A549 (cell line): ENCODE results near the gene POLD1.

Experiments
- BHLHE40 ChIP-seq: IDR thresholded peaks from 2 replicates; pipeline ENCODE4 v1.6.1; 2012; ENCODE audit warnings: low read depth, low read length, inconsistent platforms
- CTCF ChIP-seq: fragments of >200 bp; sonication (Bioruptor Twin); formaldehyde crosslinking; IDR thresholded peaks from 3 replicates; pipeline ENCODE4 v1.5.1; 2016
- ELK1 ChIP-seq: fragments of 150-350 bp; IDR thresholded peaks from 2 replicates; pipeline ENCODE4 v1.6.1; 2014; ENCODE audit warnings: low read depth, mild to moderate bottlenecking, low read length
- ESRRA ChIP-seq: fragments of 150-350 bp; IDR thresholded peaks from 2 replicates; pipeline ENCODE4 v1.6.1; 2014; ENCODE audit warnings: mild to moderate bottlenecking, low read length, borderline replicate concordance
- JUN ChIP-seq, 2 experiments: fragments of >200 bp; sonication (Bioruptor Twin); formaldehyde crosslinking; IDR thresholded peaks; 2 replicates in 1 of 2; 3 replicates in 1 of 2; pipeline ENCODE4 v1.6.1; 2016 to 2017
- KDM1A ChIP-seq: fragments of 200-600 bp; sonication (generic); IDR thresholded peaks from 2 replicates; pipeline ENCODE4 v1.6.1; 2016; ENCODE audit warnings: low read depth, mild to moderate bottlenecking
- PHF8 ChIP-seq: fragments of 200-600 bp; sonication (generic); IDR thresholded peaks from 2 replicates; pipeline ENCODE4 v1.6.1; 2016; ENCODE audit warnings: low read depth, mild to moderate bottlenecking, antibody characterized with exemption, moderate library complexity, borderline replicate concordance
- POLR2A ChIP-seq: IDR thresholded peaks from 2 replicates; pipeline ENCODE4 v1.6.1; 2012; ENCODE audit warnings: mild to moderate bottlenecking, low read length
- RAD21 ChIP-seq, 2 experiments: fragments of >200 bp in 1 of 2; sonication (Bioruptor Twin) in 1 of 2; formaldehyde crosslinking in 1 of 2; IDR thresholded peaks in 1 of 2; conservative IDR thresholded peaks in 1 of 2; 2 replicates in 1 of 2; 3 replicates in 1 of 2; pipeline ENCODE4 v1.6.1; 2012 to 2018; ENCODE audit warnings: inconsistent platforms in 1 of 2
- RCOR1 ChIP-seq: fragments of 150-350 bp; IDR thresholded peaks from 2 replicates; pipeline ENCODE4 v1.6.1; 2014; ENCODE audit warnings: antibody characterized with exemption, low read length, low read depth
- RNF2 ChIP-seq: fragments of 200-600 bp; sonication (generic); IDR thresholded peaks from 2 replicates; pipeline ENCODE4 v1.6.1; 2016; ENCODE audit warnings: low read depth, mild to moderate bottlenecking, antibody characterized with exemption, moderate library complexity, borderline replicate concordance
- SMC3 ChIP-seq: fragments of >200 bp; sonication (Bioruptor Twin); formaldehyde crosslinking; IDR thresholded peaks from 3 replicates; pipeline ENCODE4 v1.6.1; 2018; ENCODE audit warnings: inconsistent platforms
- SREBF2 ChIP-seq: fragments of 450-650 bp; IDR thresholded peaks from 2 replicates; pipeline ENCODE4 v1.6.1; 2014; ENCODE audit warnings: mild to moderate bottlenecking, moderate library complexity
- ZFP36 ChIP-seq: fragments of 450-650 bp; IDR thresholded peaks from 2 replicates; pipeline ENCODE4 v1.6.1; 2014; ENCODE audit warnings: borderline replicate concordance; ENCODE audit not compliant: partially characterized antibody

GRCh38 chr19:50378863-50379236 lies 5.3 kb upstream of the POLD1 start:
- TF ChIP-seq SMC3 (no peak), SREBF2 (no peak), JUN (IDR thresholded peaks at IDR 0.05) (no peak), CTCF (no peak), RCOR1 (no peak), ZFP36 (no peak), POLR2A (no peak), RAD21 (conservative IDR thresholded peaks at IDR 0.05 in 1 of 2, IDR thresholded peaks at IDR 0.05 in 1 of 2) (no peak), RNF2 (no peak), KDM1A (no peak), BHLHE40 (no peak), ELK1 (no peak), ESRRA (no peak), PHF8 (no peak)
